Fibroblast of villous mesenchyme (primary cell): ENCODE results near the gene PPIF. TPM values are rescaled to one million over a fixed set of nuclear protein-coding genes. Genes with fewer than 3 reads are reported as not detected.

Experiments used
- DNase-seq: peaks from one replicate; pipeline ENCODE4 v3.0.0-alpha.2; 2010; ENCODE audit warnings: low read depth
- H3K4me3 ChIP-seq: 2 replicates; pipeline ENCODE4 v1.5.1; 2011; ENCODE audit warnings: low read depth, mild to moderate bottlenecking, low read length
- CTCF ChIP-seq: IDR thresholded peaks from 2 replicates; pipeline ENCODE4 v1.5.1; 2012; ENCODE audit warnings: low read depth, mild to moderate bottlenecking, low read length; ENCODE audit not compliant: insufficient read depth
- total RNA-seq: library from RNA; depleted of rRNA; stranded (reverse); fragments of >200 nt; gene quantifications from 2 replicates; pipeline ENCODE4 v1.2.3, GENCODE V29; 2012

Gene PPIF
- total RNA-seq, 1 donor, result 42.7 TPM

- H3K4me3 ChIP-seq, result no peak overlapping the region
- no peak for DNase-seq
- TF ChIP-seq CTCF, result no peak
Measured at GRCh38 chr10:79303631-79304478, 43.4 kb upstream of the PPIF start.

GRCh38 chr10:79304479-79305087 is 42.7 kb upstream of the PPIF start:
- no peak for DNase-seq
- no peak overlapping the region for H3K4me3 ChIP-seq
- no peak for TF ChIP-seq CTCF

- H3K4me3 ChIP-seq, result no peak overlapping the region
- no peak for DNase-seq
- no peak for TF ChIP-seq CTCF
Measured at GRCh38 chr10:79305515-79305914, 41.8 kb upstream of the PPIF start.

- no peak for DNase-seq
- no peak overlapping the region for H3K4me3 ChIP-seq
- TF ChIP-seq CTCF, result no peak
Measured at GRCh38 chr10:79305988-79306387, 41.3 kb upstream of the PPIF start.

- H3K4me3 ChIP-seq, result no peak overlapping the region
- TF ChIP-seq CTCF, result no peak
- DNase-seq, result no peak
Measured at GRCh38 chr10:79306644-79307220, 40.5 kb upstream of the PPIF start.

GRCh38 chr10:79308016-79308415 is 39.3 kb upstream of the PPIF start:
- no peak for DNase-seq
- H3K4me3 ChIP-seq, result no peak overlapping the region
- no peak for TF ChIP-seq CTCF
